Left kidney (tissue), 2 donors: ENCODE results near the gene C1orf167. TPM values are rescaled to one million over a fixed set of nuclear protein-coding genes. Genes with fewer than 3 reads are reported as not detected.
"Not testable (repeated sequence)": the region's sequence is repeated elsewhere in the genome, so short reads cannot be mapped to it uniquely, and the experiment has no call there.

ENCODE experiments used
- DNase-seq: peaks from one replicate; pipeline ENCODE4 v3.0.0-alpha.2; 2013
- polyA plus RNA-seq: library from polyadenylated mRNA; unstranded; fragments of 120-200 nt; gene quantifications from one replicate; pipeline ENCODE4 v1.2.1, GENCODE V29; 2013; ENCODE audit not compliant: insufficient read length

Gene C1orf167
- polyA plus RNA-seq, 1 donor: 0.42 TPM

DNA sequence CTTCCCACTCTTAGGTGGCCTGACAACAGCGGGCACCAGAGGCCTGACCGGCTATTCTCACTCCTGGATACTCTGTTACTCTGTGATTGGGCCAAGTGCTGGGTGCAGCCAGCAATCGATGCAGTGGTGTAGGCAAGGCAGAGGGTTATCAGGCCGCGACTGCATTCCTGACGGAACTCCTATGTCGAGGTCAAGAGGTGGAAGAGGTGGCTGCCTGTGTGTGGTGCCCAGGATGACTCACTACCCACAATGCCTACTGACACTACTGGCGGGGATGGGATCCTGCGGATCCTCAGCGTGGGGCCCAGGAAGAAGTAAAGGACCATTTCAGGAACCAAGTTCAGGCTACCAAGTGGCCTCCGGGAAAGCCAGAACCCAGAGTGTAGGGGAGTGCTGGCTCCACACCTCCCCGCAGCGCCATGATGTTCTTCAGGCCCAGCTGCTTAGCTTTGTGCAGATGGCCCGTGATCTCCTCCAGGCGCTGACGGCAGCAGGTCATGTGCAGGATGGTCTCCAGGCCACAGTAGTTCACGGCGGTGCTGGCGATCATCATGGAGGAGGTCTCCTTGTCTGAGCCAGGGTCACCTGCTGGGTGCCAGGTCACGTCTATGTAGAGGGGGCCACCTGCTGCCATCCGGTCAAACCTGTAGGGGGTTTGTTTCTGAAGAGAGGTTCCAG, 38.9 kb downstream of the C1orf167 start:
- no peak for DNase-seq

- no peak for DNase-seq
These were observed 40.6 kb downstream of the C1orf167 start for GRCh38 chr1:11802616-11802972.

DNA sequence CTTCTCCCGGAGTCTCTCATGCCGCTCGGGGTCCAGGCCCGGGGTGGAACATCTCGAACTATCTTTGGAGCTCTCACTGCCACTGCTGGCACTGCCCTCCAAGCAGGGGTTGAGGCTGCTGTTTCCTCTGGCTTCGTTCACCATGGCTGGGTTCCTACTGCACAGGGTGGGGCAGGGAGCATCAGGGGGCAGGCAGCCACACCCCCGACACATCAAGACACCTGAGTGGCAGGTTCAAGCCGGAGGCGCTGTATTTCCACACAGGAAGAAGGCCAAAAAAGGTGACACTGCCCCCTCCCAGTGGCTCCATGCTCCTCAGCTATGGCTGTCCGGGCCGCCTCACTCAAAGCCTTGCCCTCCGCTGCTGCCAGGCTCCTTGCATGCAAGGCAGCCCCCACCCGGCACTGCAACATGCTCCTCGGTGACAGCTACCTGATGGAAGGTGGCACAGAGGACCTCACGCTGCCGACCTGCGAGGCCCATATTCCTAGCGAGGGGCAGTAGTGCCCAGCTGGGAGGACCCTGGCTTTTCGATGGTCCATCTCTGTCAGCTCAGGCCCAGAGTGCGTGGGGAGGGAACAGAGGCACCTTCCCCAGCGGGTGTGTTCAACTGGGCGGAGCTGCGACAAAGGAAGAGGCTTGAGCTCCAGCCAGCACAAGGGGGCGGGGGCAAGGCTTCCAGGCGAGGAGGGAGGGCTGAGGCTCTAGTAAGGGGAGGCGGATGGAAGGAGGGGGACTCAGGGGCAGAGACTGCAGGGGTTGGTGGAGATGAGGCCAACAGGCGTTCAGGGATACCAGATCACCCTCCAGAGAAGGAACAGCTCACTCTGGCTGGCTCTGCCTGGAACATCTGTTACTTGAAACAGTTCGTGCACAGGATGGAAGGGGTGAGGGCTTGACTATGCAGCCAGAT, 41.2 kb downstream of the C1orf167 start:
- DNase-seq: peak; percentile 92

- not testable (repeated sequence) for DNase-seq
These were observed 42.1 kb downstream of the C1orf167 start for GRCh38 chr1:11803924-11804665.

GRCh38 chr1:11804666-11805421, 42.9 kb downstream of the C1orf167 start:
- peak; percentile 56 for DNase-seq

DNA sequence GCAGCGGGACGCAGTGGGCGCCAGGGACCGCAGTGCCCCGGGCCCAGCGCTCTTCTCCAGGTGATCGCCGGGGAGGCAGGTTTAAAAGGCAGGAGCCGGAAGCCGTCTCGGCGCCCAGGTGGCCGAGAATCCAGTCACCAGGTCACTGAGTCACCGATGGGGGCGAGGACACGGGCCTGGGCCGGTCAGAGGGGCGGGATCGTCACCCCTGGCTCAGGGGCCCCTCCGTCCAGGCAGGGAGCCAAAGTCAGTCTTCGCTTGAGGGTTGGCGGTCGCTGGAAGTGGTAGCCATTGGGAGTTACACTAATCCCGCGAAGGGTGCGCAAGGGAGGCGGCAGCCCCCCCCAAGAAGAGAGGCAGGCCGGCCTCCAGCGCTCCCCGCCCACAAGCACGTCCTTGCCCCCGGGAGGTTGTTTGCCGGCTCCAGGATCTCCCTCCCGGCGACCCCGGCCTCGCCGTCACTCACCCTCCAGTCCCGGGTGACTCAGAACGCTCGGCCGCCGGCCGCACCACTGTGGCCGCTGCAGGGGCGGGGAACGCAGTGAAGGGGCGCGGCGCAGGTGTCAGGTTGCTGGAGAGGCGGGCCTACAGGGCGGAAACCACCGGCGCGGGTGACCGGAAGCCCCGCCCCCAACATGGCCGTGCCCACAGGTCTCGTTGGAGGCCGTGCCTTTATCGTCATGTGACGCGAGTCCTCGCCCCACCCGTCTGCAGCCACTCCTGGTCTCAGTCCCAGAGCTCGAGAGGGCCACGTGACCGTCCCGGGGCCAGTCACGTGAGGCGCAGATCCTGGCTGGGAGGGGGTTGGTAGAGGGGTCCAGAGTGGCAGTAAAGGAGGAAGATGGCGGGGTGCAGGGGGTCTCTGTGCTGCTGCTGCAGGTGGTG, 43.7 kb downstream of the C1orf167 start, which contains the start of the genes CLCN6 and MTHFR:
TSS of gene CLCN6 (plus strand) at position 770 of the 885 bp plus-strand sequence. CDS start at position 842, 72 bp downstream.
TSS of gene MTHFR (minus strand) at position 543 of the 885 bp plus-strand sequence. CDS start 2,848 bp downstream, outside the sequence.
- DNase-seq: peak; percentile 98

DNA sequence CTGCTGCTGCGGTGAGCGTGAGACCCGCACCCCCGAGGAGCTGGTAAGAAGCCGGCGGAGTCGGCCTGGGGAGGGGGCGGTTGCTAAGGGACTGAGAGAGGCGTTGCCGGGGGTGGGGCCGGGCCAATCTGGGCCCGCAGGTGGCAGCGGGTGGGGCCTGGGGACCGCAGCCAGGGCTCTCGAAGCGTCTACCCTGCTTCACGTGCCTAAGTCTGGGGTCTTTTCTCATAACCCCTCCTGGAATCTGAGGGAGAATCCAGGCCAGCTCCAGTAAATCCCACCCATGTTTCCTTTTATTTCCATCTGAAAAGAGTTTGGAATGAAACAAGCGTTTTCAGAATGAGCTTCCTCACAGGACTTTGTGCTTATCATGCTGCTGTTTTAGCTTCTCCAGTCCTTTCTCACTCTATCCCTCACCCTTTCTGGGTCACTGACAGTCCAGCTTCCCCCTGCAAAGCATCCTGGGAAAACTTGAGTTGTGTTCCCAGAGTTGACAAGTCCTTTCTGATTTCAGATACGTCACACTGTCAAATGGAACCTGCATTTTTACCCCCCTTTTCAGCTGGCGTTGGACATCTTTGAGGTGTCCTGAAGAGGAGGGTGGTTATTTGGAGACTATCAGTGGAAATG, 44.4 kb downstream of the C1orf167 start:
- no peak for DNase-seq

GRCh38 chr1:11807133-11807532, 45.1 kb downstream of the C1orf167 start:
- DNase-seq: no peak

GRCh38 chr1:11813021-11813420, 51.0 kb downstream of the C1orf167 start:
- DNase-seq: no peak

DNA sequence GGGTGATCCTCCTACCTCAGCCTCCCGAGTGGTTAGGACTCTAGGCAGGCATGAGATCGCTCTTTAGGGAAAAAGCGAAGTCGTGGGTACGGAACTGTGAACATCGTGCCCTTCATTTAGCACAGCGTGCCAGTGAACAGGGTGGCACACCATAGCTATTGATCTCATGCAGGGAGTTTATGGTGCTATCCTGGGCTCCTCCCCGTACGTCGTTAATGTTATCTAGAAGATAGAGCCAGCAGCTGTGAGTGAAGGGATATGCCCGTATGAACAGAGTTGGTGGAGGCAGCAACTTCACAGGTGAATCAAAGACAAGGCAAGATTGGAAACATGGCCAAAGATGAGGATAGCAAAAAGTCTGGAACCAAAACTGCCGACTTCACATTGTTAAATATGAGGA, 55.2 kb downstream of the C1orf167 start:
- no peak for DNase-seq

DNA sequence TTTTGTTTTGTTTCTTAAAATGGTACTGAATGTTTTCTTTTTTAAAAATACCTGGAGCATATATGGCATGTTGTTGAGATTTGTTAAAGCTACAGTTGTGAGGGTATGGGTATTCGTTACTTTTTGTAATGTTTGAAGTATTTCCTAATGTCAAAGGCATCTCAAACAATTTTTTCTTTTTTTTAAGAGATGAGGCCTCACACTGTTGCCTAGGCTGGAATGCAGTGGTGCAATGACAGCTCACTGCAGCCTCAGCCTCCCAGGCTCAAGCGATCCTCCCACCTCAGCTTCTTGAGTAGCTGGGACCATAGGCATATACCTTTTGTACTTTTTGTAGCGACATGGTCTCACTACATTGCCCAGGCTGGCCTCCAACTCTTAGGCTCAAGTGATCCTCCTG, 60.1 kb downstream of the C1orf167 start:
- DNase-seq: no peak

- DNase-seq: no peak
These were observed 61.6 kb downstream of the C1orf167 start for GRCh38 chr1:11823366-11824137.

DNA sequence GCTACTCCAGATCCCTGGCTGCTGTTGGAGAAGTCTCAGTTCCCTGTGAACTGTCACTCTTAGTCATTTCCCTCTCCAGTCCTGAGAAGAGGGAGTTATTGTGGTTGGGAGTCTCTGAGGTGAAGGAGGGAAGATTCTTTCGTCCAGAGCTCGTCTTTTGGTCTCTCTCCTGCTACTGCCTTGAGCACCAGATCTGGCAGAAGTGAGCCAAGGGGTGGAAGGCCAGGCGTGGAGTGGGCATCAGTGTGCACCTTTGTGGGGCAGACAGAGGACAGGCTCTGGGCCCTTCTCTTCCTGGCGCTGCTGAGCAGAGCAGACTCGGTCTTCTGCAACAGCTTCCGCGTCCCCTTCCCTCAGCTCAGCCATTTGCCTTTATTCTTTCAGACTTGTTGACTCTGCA, 63.1 kb downstream of the C1orf167 start:
- no peak for DNase-seq

- DNase-seq: no peak
These were observed 65.0 kb downstream of the C1orf167 start for GRCh38 chr1:11826946-11827345.

DNA sequence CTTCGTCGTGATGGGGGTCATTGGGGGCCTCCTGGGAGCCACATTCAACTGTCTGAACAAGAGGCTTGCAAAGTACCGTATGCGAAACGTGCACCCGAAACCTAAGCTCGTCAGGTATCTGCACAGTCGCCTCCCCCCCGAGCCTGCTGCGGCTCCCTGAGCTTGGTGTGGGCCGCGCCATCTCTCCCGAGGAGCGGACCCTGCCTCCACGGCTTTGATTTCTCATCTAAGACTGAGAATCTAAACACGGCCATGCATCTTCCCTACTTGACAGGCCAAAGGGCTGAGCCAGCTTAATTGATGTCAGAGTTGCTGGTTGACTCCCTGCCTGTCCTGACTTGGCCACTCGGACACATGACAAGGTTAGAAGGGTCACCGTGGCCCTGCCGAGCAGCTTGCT, 66.5 kb downstream of the C1orf167 start:
- peak; percentile 4 for DNase-seq

DNA sequence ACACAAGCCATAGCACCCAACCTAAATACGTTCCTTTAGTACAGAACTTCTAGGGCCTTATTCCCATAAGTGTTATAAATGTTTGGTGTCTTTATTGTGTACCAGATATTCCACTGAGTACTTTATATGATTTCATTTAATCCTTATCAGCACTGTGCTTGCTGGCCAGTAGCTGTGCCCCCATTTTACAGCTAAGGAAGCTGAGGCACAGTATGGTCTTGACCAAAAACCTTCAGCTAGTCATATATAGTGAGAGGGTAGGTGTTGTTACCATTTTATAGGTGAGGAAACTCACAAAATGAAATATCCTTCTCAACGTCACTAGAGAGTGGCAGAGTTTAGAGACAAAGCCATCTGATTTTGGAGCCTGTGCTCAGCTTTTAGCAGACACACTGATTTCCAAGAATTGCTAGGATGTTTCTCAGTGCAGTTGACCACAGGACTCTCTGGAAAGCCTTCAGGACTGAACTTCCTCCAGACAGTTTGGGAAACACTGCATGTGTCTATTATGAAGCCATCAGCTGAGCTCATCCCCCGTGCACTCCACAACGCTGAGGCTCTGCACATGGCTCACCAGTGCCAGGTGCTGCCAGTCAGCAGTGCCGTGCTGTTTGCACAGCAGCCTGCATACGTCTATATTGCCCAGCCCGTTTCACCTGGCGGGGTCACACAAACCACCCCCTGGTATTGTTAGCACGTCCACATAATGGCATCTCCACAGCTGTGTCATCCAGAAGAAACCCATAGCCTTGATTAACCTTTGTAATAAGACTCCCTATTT, 70.1 kb downstream of the C1orf167 start:
- DNase-seq: no peak

DNA sequence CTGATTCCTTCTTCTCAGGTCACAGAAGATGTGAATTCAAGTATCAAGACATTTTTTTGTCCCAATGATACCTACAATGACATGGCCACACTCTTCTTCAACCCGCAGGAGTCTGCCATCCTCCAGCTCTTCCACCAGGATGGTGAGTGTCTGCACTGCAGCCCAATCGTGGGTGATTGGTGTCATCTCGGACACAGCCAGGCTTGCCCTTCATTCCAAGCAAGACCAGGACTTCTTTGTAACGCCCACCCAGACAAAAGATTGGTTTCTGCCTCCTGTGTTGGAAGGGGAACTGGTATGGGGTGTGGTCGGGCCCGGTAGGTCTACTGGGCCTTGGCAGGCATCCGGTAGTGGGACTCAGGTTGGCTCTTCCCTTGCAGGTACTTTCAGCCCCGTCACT, 71.5 kb downstream of the C1orf167 start:
- DNase-seq: no peak

- no peak for DNase-seq
These were observed 71.9 kb downstream of the C1orf167 start for GRCh38 chr1:11833900-11834299.
